ENCODE data around the gene LRRC55. TPM values are rescaled to one million over a fixed set of nuclear protein-coding genes. Genes with fewer than 3 reads are reported as not detected.

LRRC55 gene
- total RNA-seq, 1 experiment from 2014 or later = not detected

DNA sequence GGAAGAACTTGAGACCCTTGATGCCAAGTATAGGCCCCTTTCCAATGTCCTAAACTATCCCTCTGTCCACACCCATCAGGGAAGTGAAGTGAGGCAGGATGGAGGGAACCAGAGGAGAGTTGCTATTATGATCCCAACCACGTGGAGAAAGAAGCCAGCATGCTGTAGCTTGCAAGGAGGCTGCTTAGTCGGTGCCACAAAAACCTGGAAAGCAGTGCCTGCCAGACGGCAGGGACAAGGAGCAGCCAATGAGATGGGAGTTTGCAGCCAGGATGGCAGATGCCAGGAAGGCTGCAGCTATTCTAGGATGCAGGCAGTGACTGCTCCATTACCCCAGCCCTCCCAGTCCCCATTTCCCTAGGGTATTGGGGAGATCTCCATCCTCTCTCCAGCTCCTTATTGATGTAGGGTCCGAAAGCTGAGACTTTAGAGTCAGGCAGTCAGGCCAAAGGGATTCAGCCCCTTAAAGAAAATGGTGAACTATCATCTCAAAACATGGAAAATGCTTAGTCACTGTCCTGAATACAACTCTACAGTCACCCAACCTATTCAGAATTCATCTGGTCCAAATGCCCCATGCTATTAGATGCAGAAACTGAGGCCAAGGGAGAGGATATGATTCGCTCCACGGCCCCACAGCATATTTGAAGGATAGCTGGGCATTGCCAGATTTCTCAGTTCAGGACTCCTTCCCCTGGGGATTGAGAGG, 18.4 kb upstream of the LRRC55 start:
- no peaks in the 10 kb centered on the region for H3K36me3 ChIP-seq (ENCODE audit: control insufficient read depth, insufficient read depth, low read length)
- intact Hi-C loops (cut with micrococcal nuclease; ENCODE audit: unreplicated experiment) (no loop called here), in situ Hi-C loops (cut with HindIII; ENCODE audit: low pct_unique_long_range_greater_than_20kb, low sequenced_read_pairs) (no loop called here)
- H3K9me3 ChIP-seq (ENCODE audit: control insufficient read depth, insufficient read depth, low read depth, low read length) = no peaks in the 10 kb centered on the region
- no peak overlapping the region for H3K27ac ChIP-seq (ENCODE audit: low read length)
- no peak overlapping the region for H3K4me3 ChIP-seq (ENCODE audit: low read depth in 2 of 2, low read length in 2 of 2)
- H3K4me1 ChIP-seq (ENCODE audit: control insufficient read depth, insufficient read depth, low read length) = no peaks in the 10 kb centered on the region
- H3K27me3 ChIP-seq (ENCODE audit: control insufficient read depth, insufficient read depth, low read length) = peaks cover 2% of the 10 kb centered on the region; the same call in 1 of the 2 replicates
- no peak for TF ChIP-seq CTCF (IDR thresholded peaks at IDR 0.05)
- POLR2A ChIA-PET = no interaction called here
- ATAC-seq (no peak), DNase-seq (ENCODE audit: low read depth, low spot score) (no peak)
- CTCF ChIA-PET = no interaction called here
- no TSS peak for BruUV-seq (replicated peaks)

GRCh38 chr11:57164317-57164716, 17.4 kb upstream of the LRRC55 start:
- TF ChIP-seq TCF7L2 (IDR thresholded peaks at IDR 0.05; ENCODE audit: low read depth, low read length) (no peak), REST (IDR thresholded peaks at IDR 0.05; ENCODE audit: insufficient read depth in 1 of 2, low read depth in 2 of 2, low read length in 1 of 2) (no peak), POLR2AphosphoS5 (IDR thresholded peaks at IDR 0.05; ENCODE audit: low read depth, low read length) (no peak), SIN3A (IDR thresholded peaks at IDR 0.05; ENCODE audit: borderline replicate concordance, insufficient read depth, low read depth, low read length) (no peak), CTCF (IDR thresholded peaks at IDR 0.05) (no peak)
- no peak overlapping the region for H3K27ac ChIP-seq (ENCODE audit: low read length)
- H3K36me3 ChIP-seq (ENCODE audit: control insufficient read depth, insufficient read depth, low read length) = no peaks in the 10 kb centered on the region
- H3K9me3 ChIP-seq (ENCODE audit: control insufficient read depth, insufficient read depth, low read depth, low read length) = no peaks in the 10 kb centered on the region
- POLR2A ChIA-PET = no interaction called here
- DNase-seq (ENCODE audit: low read depth, low spot score) (no peak), ATAC-seq (no peak)
- no peak overlapping the region for H3K4me3 ChIP-seq (ENCODE audit: low read depth in 2 of 2, low read length in 2 of 2)
- H3K27me3 ChIP-seq (ENCODE audit: control insufficient read depth, insufficient read depth, low read length) = 0 out of 2 replicates have a peak, but pooled peaks cover 2% of the 10 kb centered on the region
- in situ Hi-C loops (cut with HindIII; ENCODE audit: low pct_unique_long_range_greater_than_20kb, low sequenced_read_pairs) = no loop called here
- CTCF ChIA-PET = no interaction called here
- no TSS peak for BruUV-seq (replicated peaks)
- H3K4me1 ChIP-seq (ENCODE audit: control insufficient read depth, insufficient read depth, low read length) = no peaks in the 10 kb centered on the region
- intact Hi-C loops (cut with micrococcal nuclease; ENCODE audit: unreplicated experiment) = no loop called here
